GM12878 (cell line): Measurements from ENCODE around the gene MYBBP1A. TPM values are rescaled to one million over a fixed set of nuclear protein-coding genes. Genes with fewer than 3 reads are reported as not detected.

Experiments used
- ATAC-seq: fragments of 200-7000 bp; cut with Tn5 transposase; 3 replicates; pipeline ENCODE4 v1.9.1; 2020; ENCODE audit warnings: mild to moderate bottlenecking, moderate library complexity
- BruUV-seq: library from RNA; stranded (reverse); fragments of 400-500 nt; replicated peaks from 2 replicates; lab custom pipeline; 2021; lab: Mats Ljungman, UMichigan
- CTCF ChIA-PET: fragments of 300-600 bp; sonication (Branson Sonifier 250); formaldehyde crosslinking; extraction: SDS; loops from one replicate; lab custom pipeline; 2021; ENCODE audit warnings: inconsistent platforms; lab: Yijun Ruan, JAX
- POLR2A ChIA-PET: fragments of 350-600 bp; formaldehyde crosslinking; extraction: SDS; loops from one replicate; lab custom pipeline; 2021; ENCODE audit warnings: inconsistent platforms; lab: Charles Lee
- RAD21 ChIA-PET: fragments of 300-600 bp; sonication (Branson Sonifier 250); formaldehyde crosslinking; loops from one replicate; lab custom pipeline; 2023; ENCODE audit warnings: antibody characterized with exemption; ENCODE audit not compliant: unreplicated experiment; lab: Charles Lee
- SMC1A ChIA-PET: fragments of 300-600 bp; sonication (Branson Sonifier 250); formaldehyde crosslinking; loops from one replicate; lab custom pipeline; 2023; ENCODE audit not compliant: unreplicated experiment, uncharacterized antibody; lab: Charles Lee
- DNase-seq: peaks from one replicate; pipeline ENCODE4 v3.0.0-alpha.2; 2011; ENCODE audit warnings: low read depth, low spot score
- FAIRE-seq: peaks from 3 replicates; lab custom pipeline; 2011; peaks lifted over from hg19 to GRCh38; lab: Jason Lieb, UNC
- H2AFZ ChIP-seq: 2 replicates; pipeline ENCODE4 v1.6.0; 2011; ENCODE audit warnings: low read depth, low read length, control low read depth; ENCODE audit not compliant: control insufficient read depth
- H3K27ac ChIP-seq: 2 replicates; pipeline ENCODE4 v1.5.1; 2011; ENCODE audit warnings: control low read depth; ENCODE audit not compliant: control insufficient read depth, insufficient read depth
- H3K27me3 ChIP-seq, 2 experiments: replicated peaks in 1 of 2; 2 replicates each; pipeline versions ENCODE4 v1.6.0 to v1.6.1; 2011; ENCODE audit warnings: low read length in 1 of 2; ENCODE audit not compliant: control insufficient read depth in 2 of 2, insufficient read depth in 2 of 2
- H3K36me3 ChIP-seq, 2 experiments: 2 replicates each; pipeline ENCODE4 v1.5.1; 2011; ENCODE audit warnings: low read length in 1 of 2; ENCODE audit not compliant: control insufficient read depth in 2 of 2, insufficient read depth in 2 of 2
- H3K4me1 ChIP-seq: 2 replicates; pipeline ENCODE4 v1.6.1; 2011; ENCODE audit warnings: mild to moderate bottlenecking, low read length, moderate library complexity, mixed read lengths; ENCODE audit not compliant: control insufficient read depth, insufficient read depth
- H3K4me2 ChIP-seq: 2 replicates; pipeline ENCODE4 v1.6.0; 2011; ENCODE audit warnings: control low read depth; ENCODE audit not compliant: control insufficient read depth, insufficient read depth
- H3K4me3 ChIP-seq: fragments of 200-600 bp; sonication (generic); 2 replicates; pipeline ENCODE4 v1.5.1; 2016
- H3K79me2 ChIP-seq: 2 replicates; pipeline ENCODE4 v1.6.0; 2011; ENCODE audit warnings: low read length; ENCODE audit not compliant: control insufficient read depth, insufficient read depth
- H3K9ac ChIP-seq: 2 replicates; pipeline ENCODE4 v1.8.0; 2011; ENCODE audit warnings: low read length, control low read depth, mixed read lengths; ENCODE audit not compliant: control insufficient read depth, insufficient read depth
- H3K9me3 ChIP-seq: replicated peaks from 3 replicates; pipeline ENCODE4 v1.5.1; 2011; ENCODE audit warnings: mild to moderate bottlenecking, low read length; ENCODE audit not compliant: control insufficient read depth, insufficient read depth
- H4K20me1 ChIP-seq: 2 replicates; pipeline ENCODE4 v1.6.0; 2011; ENCODE audit not compliant: control insufficient read depth, insufficient read depth
- HSF1 ChIP-seq: fragments of 150-350 bp; IDR thresholded peaks from 2 replicates; pipeline ENCODE4 v1.6.1; 2014; ENCODE audit warnings: mild to moderate bottlenecking, low read depth, low read length
- WGBS: methylation state at CpG from one replicate; pipeline ENCODE4 v1.1.6; 2016; ENCODE audit warnings: low lambda C conversion rate; ENCODE audit not compliant: insufficient replicate concordance, insufficient coverage; ENCODE audit errors: missing lambda C conversion rate; 5-methylcytosine and 5-hydroxymethylcytosine counted together
- in situ Hi-C: fragments of 300-500 bp; cut with MboI; formaldehyde crosslinking; loops from 9 replicates; pipeline ENCODE4 v1.14.3; 2018; ENCODE audit warnings: mixed read lengths
- intact Hi-C: fragments of 100-400 bp; cut with micrococcal nuclease; formaldehyde crosslinking; loops from one replicate; pipeline ENCODE4 v1.14.2; 2022; ENCODE audit not compliant: unreplicated experiment
- polyA plus RNA-seq, 11 experiments: library from polyadenylated mRNA; depleted of rRNA in 4 of 11; unstranded in 6 of 11; stranded (reverse) in 5 of 11; fragments of >200 nt; fragmentation: Nextera tagmentation in 4 of 11; fragmentation: Illumina TruSeq in 1 of 11; extraction: Ambion mirVana in 4 of 11; extraction: Trizol in 1 of 11; gene quantifications; 1 replicate in 1 of 11; 2 replicates in 10 of 11; pipeline versions ENCODE4 v1.2.1 to v1.2.3, GENCODE V29; 2011 to 2016; ENCODE audit warnings: inconsistent platforms in 2 of 11, missing spikeins in 2 of 11, low read depth in 1 of 11
- total RNA-seq, 4 experiments: library from RNA; depleted of rRNA in 3 of 4; stranded (reverse); fragments of >200 nt in 3 of 4; fragmentation: Illumina TruSeq in 1 of 4; extraction: Trizol in 1 of 4; gene quantifications; 2 replicates each; pipeline versions ENCODE4 v1.2.1 to v1.2.3, GENCODE V29; 2013 to 2021
- TF ChIP-seq, protein P1 (sequence below): fragments of 450-650 bp; formaldehyde crosslinking; IDR thresholded peaks from 2 replicates; pipeline ENCODE4 v1.5.0; 2022; ENCODE audit warnings: mild to moderate bottlenecking, missing genetic modification characterization

The MYBBP1A gene
- total and polyA plus RNA-seq, 10 of the 15 experiments (the other 5 are each of a cell fraction or from before 2014, with no cell fraction given): 2.5 to 121 (median 71.6) TPM

- H4K20me1 ChIP-seq: no peaks in the 10 kb centered on the region
- no peak overlapping the region for H3K4me2 ChIP-seq
- DNase-seq (no peak), FAIRE-seq (no peak)
- peaks cover 0 to 30% of the 10 kb centered on the region in 2 experiments; a peak in 3 of 4 replicates for H3K36me3 ChIP-seq
- H3K79me2 ChIP-seq: no peaks in the 10 kb centered on the region
- no peak overlapping the region for H3K9ac ChIP-seq
- 76% methylated on average over 19 of the region's 19 CpGs for WGBS
- no peak overlapping the region for H3K27ac ChIP-seq
- H3K4me1 ChIP-seq: no peaks in the 10 kb centered on the region
- ChIA-PET CTCF (interaction anchor here (1.0 to 1.7 kb wide), 2 partner anchors 29 to 117 kb away, joined by 3 to 4 read pairs; no protein-coding TSS in a partner anchor), POLR2A (no interaction called here), RAD21 (interaction anchor here (1.1 kb wide), 1 partner anchor 115 kb away, joined by 4 read pairs; no protein-coding TSS in a partner anchor)
- H3K9me3 ChIP-seq: no peaks in the 10 kb centered on the region
- intact Hi-C loops: no loop called here
- no peak overlapping the region for H2AFZ ChIP-seq
- no peak for TF ChIP-seq HSF1
- TF ChIP-seq, protein P1, sequence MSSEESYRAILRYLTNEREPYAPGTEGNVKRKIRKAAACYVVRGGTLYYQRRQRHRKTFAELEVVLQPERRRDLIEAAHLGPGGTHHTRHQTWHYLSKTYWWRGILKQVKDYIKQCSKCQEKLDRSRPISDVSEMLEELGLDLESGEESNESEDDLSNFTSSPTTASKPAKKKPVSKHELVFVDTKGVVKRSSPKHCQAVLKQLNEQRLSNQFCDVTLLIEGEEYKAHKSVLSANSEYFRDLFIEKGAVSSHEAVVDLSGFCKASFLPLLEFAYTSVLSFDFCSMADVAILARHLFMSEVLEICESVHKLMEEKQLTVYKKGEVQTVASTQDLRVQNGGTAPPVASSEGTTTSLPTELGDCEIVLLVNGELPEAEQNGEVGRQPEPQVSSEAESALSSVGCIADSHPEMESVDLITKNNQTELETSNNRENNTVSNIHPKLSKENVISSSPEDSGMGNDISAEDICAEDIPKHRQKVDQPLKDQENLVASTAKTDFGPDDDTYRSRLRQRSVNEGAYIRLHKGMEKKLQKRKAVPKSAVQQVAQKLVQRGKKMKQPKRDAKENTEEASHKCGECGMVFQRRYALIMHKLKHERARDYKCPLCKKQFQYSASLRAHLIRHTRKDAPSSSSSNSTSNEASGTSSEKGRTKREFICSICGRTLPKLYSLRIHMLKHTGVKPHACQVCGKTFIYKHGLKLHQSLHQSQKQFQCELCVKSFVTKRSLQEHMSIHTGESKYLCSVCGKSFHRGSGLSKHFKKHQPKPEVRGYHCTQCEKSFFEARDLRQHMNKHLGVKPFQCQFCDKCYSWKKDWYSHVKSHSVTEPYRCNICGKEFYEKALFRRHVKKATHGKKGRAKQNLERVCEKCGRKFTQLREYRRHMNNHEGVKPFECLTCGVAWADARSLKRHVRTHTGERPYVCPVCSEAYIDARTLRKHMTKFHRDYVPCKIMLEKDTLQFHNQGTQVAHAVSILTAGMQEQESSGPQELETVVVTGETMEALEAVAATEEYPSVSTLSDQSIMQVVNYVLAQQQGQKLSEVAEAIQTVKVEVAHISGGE: no peak
- TF ChIP-seq, all 136 proteins: peak for 0
- Histone ChIP-seq H3K27me3 (no peaks in the 10 kb centered on the region), H3K4me3 (no peak overlapping the region)
- ATAC-seq: no peak
- in situ Hi-C loops: no loop called here
- BruUV-seq: no TSS peak
- SMC1A ChIA-PET: interaction anchor here (0.8 kb wide), 1 partner anchor 24 kb away, joined by 3 read pairs; no protein-coding TSS in a partner anchor
Measured at GRCh38 chr17:4537451-4538235, 17.5 kb downstream of the MYBBP1A start.
